Endothelial cell of umbilical vein (primary cell): Measurements from ENCODE around the gene CABYR. TPM values are rescaled to one million over a fixed set of nuclear protein-coding genes. Genes with fewer than 3 reads are reported as not detected.

ENCODE experiments used
- BruUV-seq: library from RNA; stranded (reverse); fragments of 400-500 nt; replicated peaks from 2 replicates; lab custom pipeline; 2021; lab: Mats Ljungman, UMichigan
- CTCF ChIA-PET: fragments of 300-600, 350-600 bp; sonication (Branson Sonifier 250); formaldehyde crosslinking; loops from one replicate; lab custom pipeline; 2021; ENCODE audit warnings: antibody characterized with exemption, inconsistent platforms; lab: Charles Lee
- POLR2A ChIA-PET: fragments of 300-600, 350-600 bp; sonication (Branson Sonifier 250); formaldehyde crosslinking; loops from one replicate; lab custom pipeline; 2021; ENCODE audit warnings: antibody characterized with exemption, inconsistent platforms; lab: Charles Lee
- DNase-seq: peaks from one replicate; pipeline ENCODE4 v3.0.0-alpha.2; 2011; ENCODE audit warnings: low read depth, low spot score
- FAIRE-seq: peaks from 2 replicates; lab custom pipeline; 2011; peaks lifted over from hg19 to GRCh38; lab: Jason Lieb, UNC
- H2AFZ ChIP-seq: 2 replicates; pipeline ENCODE4 v1.6.0; 2012; ENCODE audit warnings: low read depth, low read length, control low read depth, inconsistent platforms
- H3K27ac ChIP-seq: 2 replicates; pipeline ENCODE4 v1.5.1; 2011; ENCODE audit warnings: low read depth, mild to moderate bottlenecking, control low read depth, low read length, moderate library complexity; ENCODE audit not compliant: insufficient read depth
- H3K27me3 ChIP-seq, 2 experiments: 2 replicates each; pipeline versions ENCODE4 v1.6.0 to v1.6.1; 2011; ENCODE audit warnings: low read length in 2 of 2, mixed read lengths in 1 of 2; ENCODE audit not compliant: control insufficient read depth in 2 of 2, insufficient read depth in 2 of 2
- H3K36me3 ChIP-seq, 2 experiments: 2 replicates in 1 of 2; 3 replicates in 1 of 2; pipeline ENCODE4 v1.5.1; 2011; ENCODE audit warnings: low read length in 2 of 2, mild to moderate bottlenecking in 1 of 2, moderate library complexity in 1 of 2; ENCODE audit not compliant: control insufficient read depth in 2 of 2, insufficient read depth in 2 of 2; ENCODE audit errors: extremely low read depth in 1 of 2
- H3K4me1 ChIP-seq: 3 replicates; pipeline ENCODE4 v1.5.1; 2011; ENCODE audit warnings: mild to moderate bottlenecking, low read length; ENCODE audit not compliant: control insufficient read depth, insufficient read depth; ENCODE audit errors: extremely low read depth
- H3K4me2 ChIP-seq: 2 replicates; pipeline ENCODE4 v1.6.1; 2011; ENCODE audit warnings: low read length, control low read depth, mixed read lengths; ENCODE audit not compliant: insufficient read depth
- H3K4me3 ChIP-seq, 3 experiments: fragments of 200-600 bp in 1 of 3; sonication (generic), shearing (Covaris generic) in 1 of 3; replicated peaks in 1 of 3; 2 replicates each; pipeline ENCODE4 v1.5.1; 2011 to 2016; ENCODE audit warnings: control low read depth in 3 of 3, low read length in 3 of 3, mild to moderate bottlenecking in 2 of 3, inconsistent platforms in 1 of 3, low read depth in 1 of 3, moderate library complexity in 1 of 3; ENCODE audit not compliant: insufficient read depth in 1 of 3
- H3K79me2 ChIP-seq: 2 replicates; pipeline ENCODE4 v1.6.0; 2012; ENCODE audit warnings: low read length, inconsistent platforms; ENCODE audit not compliant: control insufficient read depth, insufficient read depth
- H3K9ac ChIP-seq: replicated peaks from 2 replicates; pipeline ENCODE3; 2011; ENCODE audit warnings: low read length, control low read depth; ENCODE audit not compliant: insufficient read depth; ENCODE audit errors: extremely low read depth
- H3K9me1 ChIP-seq: replicated peaks from 3 replicates; pipeline ENCODE4 v1.6.0; 2011; ENCODE audit warnings: mild to moderate bottlenecking, low read length; ENCODE audit not compliant: control insufficient read depth, insufficient read depth; ENCODE audit errors: extremely low read depth
- H3K9me3 ChIP-seq: replicated peaks from 2 replicates; pipeline ENCODE4 v1.5.1; 2012; ENCODE audit warnings: low read length, inconsistent platforms; ENCODE audit not compliant: control insufficient read depth, insufficient read depth
- H4K20me1 ChIP-seq: replicated peaks from 2 replicates; pipeline ENCODE3; 2011; ENCODE audit warnings: mild to moderate bottlenecking, low read length; ENCODE audit not compliant: control insufficient read depth, insufficient read depth; ENCODE audit errors: extremely low read depth
- CTCF ChIP-seq, 2 donors: IDR thresholded peaks; 1 replicate in 1 of 2; 2 replicates in 1 of 2; pipeline ENCODE4 v1.5.1; 2011; ENCODE audit warnings: low read length in 2 of 2, mild to moderate bottlenecking in 2 of 2, moderate library complexity in 2 of 2, control low read depth in 1 of 2, inconsistent platforms in 1 of 2, low read depth in 1 of 2; ENCODE audit not compliant: insufficient read depth in 1 of 2; ENCODE audit errors: extremely low read depth in 1 of 2
- EZH2 ChIP-seq: IDR thresholded peaks from 2 replicates; pipeline ENCODE4 v1.6.1; 2012; ENCODE audit warnings: borderline replicate concordance, low read depth, mild to moderate bottlenecking, moderate library complexity, low read length, inconsistent platforms; ENCODE audit not compliant: severe bottlenecking
- FOS ChIP-seq: IDR thresholded peaks from 2 replicates; pipeline ENCODE4 v1.6.1; 2011; ENCODE audit warnings: mild to moderate bottlenecking, low read length, moderate library complexity, borderline replicate concordance; ENCODE audit not compliant: insufficient read depth
- GATA2 ChIP-seq: IDR thresholded peaks from 2 replicates; pipeline ENCODE4 v1.7.0; 2011; ENCODE audit warnings: low read depth, mild to moderate bottlenecking, moderate library complexity, mixed read lengths, low read length; ENCODE audit not compliant: insufficient read length, insufficient read depth
- JUN ChIP-seq: IDR thresholded peaks from 2 replicates; pipeline ENCODE4 v1.6.1; 2011; ENCODE audit warnings: borderline replicate concordance, low read depth; ENCODE audit not compliant: insufficient read length, insufficient read depth
- MAX ChIP-seq: IDR thresholded peaks from 2 replicates; pipeline ENCODE4 v1.6.1; 2011; ENCODE audit not compliant: insufficient read depth, insufficient read length
- MYC ChIP-seq: IDR thresholded peaks from one replicate; pipeline ENCODE4 v1.6.1; 2011; ENCODE audit warnings: mild to moderate bottlenecking, low read depth, low read length
- POLR2A ChIP-seq: IDR thresholded peaks from 2 replicates; pipeline ENCODE4 v1.6.1; 2012; ENCODE audit warnings: low read depth, mild to moderate bottlenecking, control low read depth, low read length
- POLR2AphosphoS5 ChIP-seq: IDR thresholded peaks from 2 replicates; pipeline ENCODE4 v1.6.1; 2012; ENCODE audit warnings: low read depth, mild to moderate bottlenecking, control low read depth, low read length, moderate library complexity; ENCODE audit not compliant: insufficient read depth
- dilution Hi-C: fragments of 300-500 bp; cut with MboI; formaldehyde crosslinking; loops from one replicate; pipeline ENCODE4 v1.15.0; 2019; ENCODE audit warnings: low sequenced_read_pairs; ENCODE audit not compliant: extremely low pct_ligation_motif_present
- intact Hi-C: fragments of 100-400 bp; cut with micrococcal nuclease; formaldehyde crosslinking; loops from one replicate; pipeline ENCODE4 v1.10.0; 2022
- polyA plus RNA-seq, 4 experiments: library from polyadenylated mRNA; depleted of rRNA in 3 of 4; stranded (reverse) in 3 of 4; unstranded in 1 of 4; fragments of >200 nt; gene quantifications; 2 replicates each; pipeline versions ENCODE4 v1.2.1 to v1.2.3, GENCODE V29; 2011 to 2012; ENCODE audit warnings: missing spikeins in 1 of 4
- total RNA-seq: library from RNA; stranded (reverse); gene quantifications from 2 replicates; pipeline ENCODE4 v1.2.3, GENCODE V29; 2021

Gene CABYR
- total and polyA plus RNA-seq, 2 donors (not counting 3 experiments of a cell fraction or from before 2014, with no cell fraction given) = 3.9 to 8.9 TPM

GRCh38 chr18:24128700-24129099, 10.2 kb upstream of the CABYR start:
- Histone ChIP-seq H2AFZ (no peak overlapping the region), H3K36me3 (no peaks in the 10 kb centered on the region), H3K4me1 (no peaks in the 10 kb centered on the region), H3K9me1 (no peaks in the 10 kb centered on the region), H3K9ac (no peak overlapping the region), H3K79me2 (no peaks in the 10 kb centered on the region), H3K9me3 (no peaks in the 10 kb centered on the region), H3K4me2 (no peak overlapping the region), H3K27ac (no peak overlapping the region), H3K27me3 (no peaks in the 10 kb centered on the region), H4K20me1 (no peaks in the 10 kb centered on the region), H3K4me3 (no peak overlapping the region)
- POLR2A ChIA-PET = interaction anchor here (1.7 kb wide), 1 partner anchor 10 kb away, joined by 4 read pairs; the partner anchor contains the start of gene CABYR
- dilution Hi-C loops (no loop called here), intact Hi-C loops (no loop called here)
- no TSS peak for BruUV-seq
- no peak for TF ChIP-seq FOS
- TF ChIP-seq CTCF (IDR thresholded peaks at IDR 0.05; ENCODE audit: extremely low read depth in 1 of 2, insufficient read depth in 1 of 2, low read depth in 1 of 2, low read length in 2 of 2) = no peak
- TF ChIP-seq POLR2A = no peak
- no peak for TF ChIP-seq MAX
- no peak for TF ChIP-seq MYC
- no peak for TF ChIP-seq JUN
- TF ChIP-seq EZH2 = no peak
- TF ChIP-seq GATA2 = no peak
- no peak for TF ChIP-seq POLR2AphosphoS5
- CTCF ChIA-PET = no interaction called here
- FAIRE-seq (peak; percentile 4), DNase-seq (no peak)
